Measurements from ENCODE around the gene POSTN.
"Not testable (repeated sequence)": the region's sequence is repeated elsewhere in the genome, so short reads cannot be mapped to it uniquely, and the experiment has no call there.

Gene POSTN

DNA sequence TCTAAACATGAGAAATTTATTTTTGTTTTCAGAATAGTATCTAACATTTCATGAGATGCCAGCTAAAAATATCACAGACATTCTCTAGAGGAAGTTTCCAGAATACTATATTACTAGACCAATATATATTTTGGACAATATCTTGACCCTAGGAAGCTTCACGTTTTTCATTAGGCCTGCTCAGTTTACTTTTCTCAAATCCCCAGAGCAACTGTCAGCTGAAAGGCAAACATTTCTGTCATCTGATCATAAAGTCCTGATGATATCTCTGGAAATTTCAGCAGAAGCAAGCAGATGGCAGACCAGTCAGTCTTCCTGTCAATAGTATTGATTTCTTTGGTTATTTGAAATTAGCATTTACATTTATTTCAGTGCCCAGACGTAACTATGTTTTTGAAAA is 4.0 kb downstream of the POSTN start:
- DNase-seq: no peak

- DNase-seq: not testable (repeated sequence)
Observed at GRCh38 chr13:37589381-37589780, 9.2 kb downstream of the POSTN start.

- no peak for DNase-seq
Observed at GRCh38 chr13:37587236-37587635, 11.3 kb downstream of the POSTN start.

- DNase-seq: no peak
Observed at GRCh38 chr13:37586164-37586563, 12.4 kb downstream of the POSTN start.

- DNase-seq: no peak
Observed at GRCh38 chr13:37585541-37585940, 13.0 kb downstream of the POSTN start.

GRCh38 chr13:37576601-37577000 is 22.0 kb downstream of the POSTN start:
- DNase-seq: no peak

GRCh38 chr13:37565425-37565824 is 33.1 kb downstream of the POSTN start:
- DNase-seq: no peak

- DNase-seq: no peak
Observed at GRCh38 chr13:37561031-37561430, 37.5 kb downstream of the POSTN start.

DNA sequence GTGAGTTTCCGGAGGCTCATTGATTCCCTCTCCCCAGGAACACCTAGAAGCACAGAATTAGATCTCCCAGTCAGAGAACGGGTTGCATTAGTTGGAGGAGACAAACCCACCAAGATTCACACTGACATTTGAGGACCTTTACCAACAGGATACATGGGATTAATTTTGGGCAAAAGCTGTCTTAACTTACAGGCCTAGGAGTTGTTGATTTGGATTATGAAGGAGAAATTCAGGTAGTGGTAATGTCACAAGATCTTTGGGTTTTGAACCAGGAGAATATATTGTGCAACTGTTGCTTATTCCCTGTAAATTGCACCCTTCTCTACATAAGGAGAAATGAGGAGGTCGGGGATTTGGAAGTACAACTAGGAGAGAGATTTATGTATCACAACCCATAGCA is 38.0 kb downstream of the POSTN start:
- DNase-seq: no peak

- DNase-seq: not testable (repeated sequence)
Observed at GRCh38 chr13:37558766-37559165, 39.8 kb downstream of the POSTN start.

DNA sequence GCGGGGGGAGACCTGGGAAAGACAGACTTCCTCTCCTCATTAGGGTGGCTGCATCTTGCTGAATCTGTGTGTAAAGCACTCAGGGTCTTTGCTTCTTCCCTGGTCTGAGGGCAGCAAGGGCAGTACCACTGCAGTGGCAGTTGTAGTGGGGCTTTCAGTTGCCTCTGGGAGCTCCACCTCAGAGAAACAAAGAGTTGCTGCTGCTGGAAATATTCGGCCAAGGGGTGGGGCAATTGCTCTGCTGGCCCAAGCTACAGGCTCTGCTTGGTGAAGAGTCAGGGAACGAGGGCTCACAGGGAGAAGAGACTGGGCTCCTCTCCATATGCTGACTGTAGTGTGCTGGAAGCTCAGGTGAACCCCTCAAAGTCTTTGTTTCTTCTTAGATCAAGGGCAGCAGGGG is 52.5 kb downstream of the POSTN start:
- DNase-seq: no peak

DNA sequence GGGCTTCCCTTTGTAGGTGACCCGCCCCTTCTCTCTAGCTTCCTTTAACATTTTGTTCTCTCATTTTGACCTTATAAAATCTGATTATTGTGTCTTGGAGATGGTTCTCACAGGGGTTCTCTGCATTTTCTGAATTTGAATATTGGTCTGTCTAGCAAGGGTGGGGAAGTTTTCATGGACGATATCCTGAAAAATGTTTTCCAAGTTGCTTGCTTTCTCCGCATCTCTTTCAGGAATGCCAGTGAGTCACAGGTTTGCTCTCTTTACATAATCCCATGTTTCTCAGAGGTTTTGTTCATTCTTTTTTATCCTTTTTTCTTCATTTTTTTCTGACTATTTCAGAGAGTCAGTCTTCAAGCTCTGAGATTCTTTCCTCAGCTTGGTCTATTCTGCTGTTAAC is 53.6 kb downstream of the POSTN start:
- DNase-seq: no peak

- DNase-seq: no peak
Observed at GRCh38 chr13:37539976-37540605, 58.5 kb downstream of the POSTN start.

GRCh38 chr13:37539170-37539569 is 59.4 kb downstream of the POSTN start:
- no peak for DNase-seq

- DNase-seq: no peak
Observed at GRCh38 chr13:37535501-37535900, 63.1 kb downstream of the POSTN start.

- no peak for DNase-seq
Observed at GRCh38 chr13:37534676-37535075, 63.9 kb downstream of the POSTN start.

DNA sequence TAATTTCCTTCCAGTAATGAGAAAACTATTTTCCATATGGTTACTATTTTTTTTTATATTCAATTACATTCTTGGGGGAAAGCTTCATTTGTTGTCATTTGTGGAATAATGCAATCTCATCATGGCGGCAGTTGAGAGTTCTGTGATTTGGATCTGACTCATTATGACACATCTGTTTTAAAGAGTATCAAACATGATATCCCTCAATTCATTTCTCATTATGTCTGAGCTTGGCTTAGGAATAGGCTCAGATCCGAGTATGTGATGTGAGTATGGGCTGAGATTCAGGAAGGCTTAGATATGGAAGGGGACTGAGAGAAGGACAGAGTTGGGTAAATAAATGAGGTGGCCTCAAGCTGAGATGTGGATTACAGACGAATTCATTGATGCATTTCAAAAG is 64.4 kb downstream of the POSTN start:
- peak; percentile 63 for DNase-seq

GRCh38 chr13:37531049-37531448 is 67.5 kb downstream of the POSTN start:
- no peak for DNase-seq

GRCh38 chr13:37529751-37530385 is 68.7 kb downstream of the POSTN start:
- no peak for DNase-seq

- no peak for DNase-seq
Observed at GRCh38 chr13:37526710-37527473, 71.7 kb downstream of the POSTN start.

DNA sequence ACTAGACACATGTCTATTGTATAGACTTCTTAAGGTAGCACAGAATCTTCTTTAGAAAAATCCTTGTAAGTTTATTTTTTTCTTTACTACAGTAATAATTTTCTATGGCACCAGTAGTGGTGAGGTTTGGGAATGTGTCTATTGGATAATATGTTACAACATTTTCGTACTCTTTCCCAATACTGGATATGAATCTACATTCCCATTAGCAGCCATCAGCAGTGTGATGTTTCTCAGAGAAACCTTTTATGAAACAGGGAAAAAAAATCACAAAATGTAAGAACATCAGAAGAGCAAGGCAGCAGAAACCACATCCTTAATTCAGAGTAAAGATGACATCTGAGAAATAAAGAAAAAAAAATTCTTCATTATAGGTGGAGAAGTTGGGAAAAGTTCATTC is 83.3 kb downstream of the POSTN start:
- no peak for DNase-seq

Data from amniotic stem cell (primary cell).